ENCODE results near the gene SLC22A1. TPM values are rescaled to one million over a fixed set of nuclear protein-coding genes. Genes with fewer than 3 reads are reported as not detected.

The SLC22A1 gene
- total RNA-seq (2022; extraction: Qiagen RNA extraction; ENCODE audit: low read depth): 1.2 to 2.7 TPM (median 1.9 TPM) in 5 replicates

DNA sequence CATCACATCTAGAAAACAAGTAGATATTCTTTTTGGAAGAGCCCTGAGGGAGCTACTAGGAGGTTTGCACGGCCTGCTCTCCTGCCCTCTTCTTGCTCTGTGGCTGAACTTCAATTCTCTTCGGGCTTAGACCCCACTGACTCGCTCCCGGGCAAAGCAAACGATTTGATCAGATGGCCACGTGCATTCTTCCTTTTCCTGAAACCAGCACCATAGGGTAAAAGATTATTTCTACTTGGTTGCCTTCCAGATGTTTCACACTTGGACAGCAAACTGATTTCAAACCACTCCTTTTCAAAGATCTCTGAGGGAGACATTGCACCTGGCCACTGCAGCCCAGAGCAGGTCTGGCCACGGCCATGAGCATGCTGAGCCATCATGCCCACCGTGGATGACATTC lies at the start of gene SLC22A1:
Gene SLC22A1 (plus strand): TSS at position 258 of the 400 bp plus-strand sequence. CDS start 121 bp downstream, at position 379.

Other genes starting within 250 kb of the SLC22A1 start
- gene MAS1, start 230.8 kb upstream of the SLC22A1 start, total RNA-seq (2022; extraction: Qiagen RNA extraction; ENCODE audit: low read depth): not detected in 5 replicates
- gene IGF2R, start 152.7 kb upstream of the SLC22A1 start, total RNA-seq (2022; extraction: Qiagen RNA extraction; ENCODE audit: low read depth): 29.2 to 35.9 TPM (median 34.1 TPM) in 5 replicates
- gene SLC22A2, start 137.0 kb downstream of the SLC22A1 start, total RNA-seq (2022; extraction: Qiagen RNA extraction; ENCODE audit: low read depth): 0.06 TPM in 1 of 5 replicates, not detected in the others
- gene SLC22A3, start 226.6 kb downstream of the SLC22A1 start, total RNA-seq (2022; extraction: Qiagen RNA extraction; ENCODE audit: low read depth): 35.0 to 46.7 TPM (median 38.2 TPM) in 5 replicates